BJ (cell line): ENCODE data around the gene C6orf118. TPM values are rescaled to one million over a fixed set of nuclear protein-coding genes. Genes with fewer than 3 reads are reported as not detected.

ENCODE experiments used
- CTCF ChIA-PET: fragments of 350-600 bp; formaldehyde crosslinking; extraction: SDS; loops from one replicate; lab custom pipeline; 2021; ENCODE audit warnings: antibody characterized with exemption, inconsistent platforms; lab: Yijun Ruan, JAX
- POLR2A ChIA-PET: fragments of 300-600 bp; sonication (Branson Sonifier 250); formaldehyde crosslinking; extraction: SDS; loops from one replicate; lab custom pipeline; 2021; ENCODE audit warnings: antibody characterized with exemption; lab: Charles Lee
- DNase-seq: peaks from one replicate; pipeline ENCODE4 v3.0.0-alpha.2; 2011; ENCODE audit warnings: low read depth
- H3K27me3 ChIP-seq: 2 replicates; pipeline ENCODE4 v1.6.0; 2011; ENCODE audit warnings: low read length; ENCODE audit not compliant: control insufficient read depth, insufficient read depth
- H3K36me3 ChIP-seq: 2 replicates; pipeline ENCODE4 v1.5.1; 2011; ENCODE audit warnings: low read length; ENCODE audit not compliant: control insufficient read depth, insufficient read depth
- H3K4me3 ChIP-seq: 2 replicates; pipeline ENCODE4 v1.5.1; 2011; ENCODE audit warnings: low read depth, mild to moderate bottlenecking, control low read depth, low read length
- CTCF ChIP-seq: IDR thresholded peaks from 2 replicates; pipeline ENCODE4 v1.5.1; 2011; ENCODE audit warnings: low read depth, mild to moderate bottlenecking, control low read depth, inconsistent platforms, low read length, moderate library complexity; ENCODE audit not compliant: insufficient read depth
- polyA plus RNA-seq: library from polyadenylated mRNA; depleted of rRNA; stranded (reverse); fragments of >200 nt; gene quantifications from 2 replicates; pipeline ENCODE4 v1.2.3, GENCODE V29; 2011

Gene C6orf118
- polyA plus RNA-seq, 1 experiment: not detected

- no peak for TF ChIP-seq CTCF
Observed at GRCh38 chr6:165321150-165321549, 11.7 kb upstream of the C6orf118 start.

GRCh38 chr6:165317723-165318122 is 8.3 kb upstream of the C6orf118 start:
- H3K36me3 ChIP-seq: no peaks in the 10 kb centered on the region
- POLR2A ChIA-PET: no interaction called here
- no peak for TF ChIP-seq CTCF
- H3K27me3 ChIP-seq: no peaks in the 10 kb centered on the region
- CTCF ChIA-PET: no interaction called here
- H3K4me3 ChIP-seq: no peak overlapping the region
- DNase-seq: no peak

More at GRCh38 chr6:165321150-165321549, 11.7 kb upstream of the C6orf118 start:
- POLR2A ChIA-PET: no interaction called here
- CTCF ChIA-PET: no interaction called here
- no peak for DNase-seq
- Histone ChIP-seq H3K36me3 (no peaks in the 10 kb centered on the region), H3K4me3 (no peak overlapping the region), H3K27me3 (no peaks in the 10 kb centered on the region)

- Histone ChIP-seq H3K27me3 (no peaks in the 10 kb centered on the region), H3K4me3 (no peak overlapping the region), H3K36me3 (no peaks in the 10 kb centered on the region)
- no peak for TF ChIP-seq CTCF
- no peak for DNase-seq
- ChIA-PET POLR2A (no interaction called here), CTCF (no interaction called here)
Observed at GRCh38 chr6:165306955-165307354, 2.5 kb downstream of the C6orf118 start.

GRCh38 chr6:165301372-165302246 is 7.8 kb downstream of the C6orf118 start:
- Histone ChIP-seq H3K27me3 (no peaks in the 10 kb centered on the region), H3K36me3 (no peaks in the 10 kb centered on the region), H3K4me3 (no peak overlapping the region)
- POLR2A ChIA-PET: no interaction called here
- CTCF ChIA-PET: no interaction called here
- no peak for TF ChIP-seq CTCF
- DNase-seq: no peak

GRCh38 chr6:165300422-165300936 is 8.9 kb downstream of the C6orf118 start:
- ChIA-PET CTCF (no interaction called here), POLR2A (no interaction called here)
- no peak for TF ChIP-seq CTCF

More at GRCh38 chr6:165300422-165300936, 8.9 kb downstream of the C6orf118 start:
- H3K36me3 ChIP-seq: no peaks in the 10 kb centered on the region
- DNase-seq: no peak
- H3K27me3 ChIP-seq: no peaks in the 10 kb centered on the region
- H3K4me3 ChIP-seq: no peak overlapping the region
